Mucosa of descending colon (tissue), 3 donors: ENCODE measurements around the gene PKD2L1. TPM values are rescaled to one million over a fixed set of nuclear protein-coding genes. Genes with fewer than 3 reads are reported as not detected.

Experiments used
- ATAC-seq: fragments of 200-7000 bp; cut with Tn5 transposase; one replicate; pipeline ENCODE4 v1.9.1; 2020; ENCODE audit warnings: mild to moderate bottlenecking, moderate library complexity
- DNase-seq, 3 donors: peaks; one replicate each; pipeline ENCODE4 v3.0.0-alpha.2; 2020
- H3K36me3 ChIP-seq: fragments of 200-600 bp; one replicate; pipeline ENCODE4 v1.8.0; 2021; ENCODE audit warnings: low read depth, mild to moderate bottlenecking
- H3K4me1 ChIP-seq: fragments of 200-600 bp; one replicate; pipeline ENCODE4 v1.8.0; 2021; ENCODE audit warnings: low read depth, mild to moderate bottlenecking
- H3K4me3 ChIP-seq: fragments of 200-600 bp; one replicate; pipeline ENCODE4 v1.8.0; 2021; ENCODE audit warnings: mild to moderate bottlenecking
- H3K9me3 ChIP-seq: fragments of 200-600 bp; one replicate; pipeline ENCODE4 v1.8.0; 2021; ENCODE audit warnings: mild to moderate bottlenecking
- CTCF ChIP-seq: fragments of 200-600 bp; IDR thresholded peaks from one replicate; pipeline ENCODE4 v1.8.0; 2022; ENCODE audit warnings: antibody characterized with exemption, mild to moderate bottlenecking
- intact Hi-C, 2 donors: fragments of 100-400 bp; cut with DNase I in 1 of 2; cut with micrococcal nuclease in 1 of 2; formaldehyde crosslinking; loops; one replicate each; pipeline versions ENCODE4 v1.11.0 to v1.11.1; 2022; cut with DNase I, micrococcal nuclease
- total RNA-seq, 3 donors: library from RNA; stranded (reverse); fragmentation: NEBNext Ultra II Directional in 2 of 3; extraction: Animal tissue kit (Norgen Biotek cat#: 25700) in 2 of 3; gene quantifications; one replicate each; pipeline versions ENCODE4 v1.2.1 to v1.2.4, GENCODE V29; 2021 to 2023
- donor health status: DM: no; HTN: no; CAD: no; lungs with moderate emphysema.
- donor health status: DM: no; HTN: no; CAD: no.
- donor health status: DM: no; HTN: yes; CAD: no.

Gene PKD2L1
- total RNA-seq, 3 donors from 2014 or later = 0.22 to 0.60 TPM; not detected in 1

- H3K36me3 ChIP-seq = no peaks in the 10 kb centered on the region
- intact Hi-C loops = no loop called here
- DNase-seq (peak in 1 of 3 donors; percentile 49), ATAC-seq (peak; percentile 53)
- H3K4me3 ChIP-seq = no peak overlapping the region
- peaks cover 4% of the 10 kb centered on the region for H3K4me1 ChIP-seq
- no peaks in the 10 kb centered on the region for H3K9me3 ChIP-seq
- no peak for TF ChIP-seq CTCF
Measured at GRCh38 chr10:100340948-100341847, 11.2 kb upstream of the PKD2L1 start.

GRCh38 chr10:100339236-100339635 is 9.2 kb upstream of the PKD2L1 start:
- no peaks in the 10 kb centered on the region for H3K4me1 ChIP-seq
- no peaks in the 10 kb centered on the region for H3K9me3 ChIP-seq
- DNase-seq (no peak), ATAC-seq (peak; percentile 34)
- H3K4me3 ChIP-seq = no peak overlapping the region
- TF ChIP-seq CTCF = no peak
- no peaks in the 10 kb centered on the region for H3K36me3 ChIP-seq
- intact Hi-C loops = loop anchor here in 1 of 2 donors (5.0 kb wide), 1 partner anchor 98 kb away; no protein-coding TSS in a partner anchor

GRCh38 chr10:100338434-100339036 is 8.5 kb upstream of the PKD2L1 start:
- Histone ChIP-seq H3K4me1 (no peaks in the 10 kb centered on the region), H3K4me3 (no peak overlapping the region), H3K36me3 (no peaks in the 10 kb centered on the region), H3K9me3 (no peaks in the 10 kb centered on the region)
- intact Hi-C loops = loop anchor here (1.0 to 5.0 kb wide), 2 partner anchors 95 to 99 kb away; no protein-coding TSS in a partner anchor
- peak; percentile 85 for ATAC-seq
- DNase-seq = peak; percentile 68 to 90 (median 88)
- TF ChIP-seq CTCF = peak; percentile 89

GRCh38 chr10:100334762-100335161 is 4.7 kb upstream of the PKD2L1 start:
- Histone ChIP-seq H3K36me3 (no peaks in the 10 kb centered on the region), H3K4me1 (no peaks in the 10 kb centered on the region), H3K4me3 (no peak overlapping the region), H3K9me3 (no peaks in the 10 kb centered on the region)
- DNase-seq (no peak), ATAC-seq (no peak)
- intact Hi-C loops = loop anchor here in 1 of 2 donors (5.0 kb wide), 1 partner anchor 103 kb away; no protein-coding TSS in a partner anchor
- TF ChIP-seq CTCF = no peak

- DNase-seq (no peak), ATAC-seq (no peak)
- intact Hi-C loops = no loop called here
- TF ChIP-seq CTCF = no peak
- Histone ChIP-seq H3K36me3 (no peaks in the 10 kb centered on the region), H3K4me1 (no peaks in the 10 kb centered on the region), H3K4me3 (no peak overlapping the region), H3K9me3 (no peaks in the 10 kb centered on the region)
Measured at GRCh38 chr10:100333661-100334440, 3.8 kb upstream of the PKD2L1 start.
